GM19438 (cell line): ENCODE results near the gene GATAD2B.

Source experiments
- ATAC-seq: cut with Tn5 transposase; IDR thresholded peaks from one replicate; pipeline ENCODE4 v1.9.1; 2021; ENCODE audit warnings: low read depth; ENCODE audit not compliant: unreplicated experiment

The GATAD2B gene

DNA sequence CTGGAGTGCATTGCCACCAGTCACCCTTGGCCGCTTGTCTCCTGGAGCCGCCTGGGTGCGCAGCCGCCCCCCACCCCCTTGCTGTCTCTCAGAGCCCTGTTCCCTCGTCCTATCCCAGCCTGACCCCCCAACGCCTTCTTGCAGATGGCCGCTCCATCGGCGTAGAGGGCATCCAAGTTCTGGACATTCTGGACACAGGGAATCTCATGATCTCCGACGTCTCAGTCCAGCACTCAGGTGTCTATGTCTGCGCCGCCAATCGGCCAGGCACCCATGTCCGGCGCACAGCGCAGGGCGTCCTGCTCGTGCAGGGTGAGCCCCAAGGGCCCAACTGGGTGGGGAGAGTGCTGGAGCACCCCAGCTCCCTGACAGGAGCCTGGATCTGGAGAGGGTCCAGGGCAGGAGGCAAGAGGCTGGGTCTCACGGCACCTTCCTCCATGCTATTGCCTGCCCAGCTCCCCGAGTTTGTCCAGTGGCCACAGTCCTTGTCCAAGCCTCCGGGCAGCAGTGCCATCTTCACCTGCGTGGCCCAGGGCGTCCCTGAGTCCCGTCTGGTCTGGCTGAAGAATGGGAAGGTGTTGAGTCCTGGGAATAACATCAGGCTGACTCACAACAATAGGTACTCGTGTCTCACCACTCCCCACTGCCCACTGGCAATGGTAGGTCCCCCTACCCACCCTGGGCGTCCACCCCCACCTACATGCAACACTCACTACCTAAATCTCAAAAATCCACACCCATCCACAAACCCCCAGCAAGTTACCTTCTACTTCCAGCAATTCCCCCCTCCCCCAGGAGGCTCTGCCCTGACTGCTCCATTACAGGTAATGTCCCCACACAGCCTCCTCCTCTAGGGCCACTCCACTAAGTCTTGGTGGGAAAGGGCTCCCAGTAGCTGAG is 123.0 kb downstream of the GATAD2B start:
- ATAC-seq: no peak

DNA sequence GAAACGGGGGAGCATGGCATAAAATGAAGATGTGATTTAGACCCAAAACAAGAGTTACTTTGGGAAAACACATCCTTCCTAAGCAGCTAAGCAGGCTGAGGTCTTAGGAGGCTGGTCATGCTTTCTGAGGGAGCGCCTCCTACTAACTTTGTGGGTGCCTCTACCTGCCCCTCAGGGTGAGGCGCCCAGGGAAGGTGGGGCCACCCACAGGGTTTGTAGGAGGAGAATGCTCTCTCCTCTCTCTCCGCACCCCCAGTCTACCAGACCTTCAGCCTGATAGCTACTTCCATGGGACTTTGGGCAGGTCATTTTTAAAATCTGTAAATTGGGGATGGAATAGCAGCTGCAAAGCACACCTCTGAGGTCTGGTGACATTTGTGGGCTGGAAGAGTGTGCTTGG is 123.8 kb downstream of the GATAD2B start:
- no peak for ATAC-seq

DNA sequence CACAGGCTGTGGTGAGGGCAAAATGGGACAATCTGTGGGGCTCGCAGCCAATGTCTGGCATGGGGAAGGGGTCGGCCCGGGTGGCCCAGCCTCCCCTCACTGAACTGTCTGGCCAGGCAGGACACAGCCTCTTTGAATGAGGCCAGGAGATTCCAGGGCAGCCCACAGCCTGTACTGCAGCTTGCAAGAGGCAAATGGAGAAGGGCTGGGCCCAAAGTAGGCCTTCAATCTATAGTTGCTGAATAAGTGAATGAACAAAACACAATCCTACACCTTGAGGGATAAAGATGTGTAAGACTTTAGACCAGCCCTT is 124.3 kb downstream of the GATAD2B start:
- no peak for ATAC-seq

DNA sequence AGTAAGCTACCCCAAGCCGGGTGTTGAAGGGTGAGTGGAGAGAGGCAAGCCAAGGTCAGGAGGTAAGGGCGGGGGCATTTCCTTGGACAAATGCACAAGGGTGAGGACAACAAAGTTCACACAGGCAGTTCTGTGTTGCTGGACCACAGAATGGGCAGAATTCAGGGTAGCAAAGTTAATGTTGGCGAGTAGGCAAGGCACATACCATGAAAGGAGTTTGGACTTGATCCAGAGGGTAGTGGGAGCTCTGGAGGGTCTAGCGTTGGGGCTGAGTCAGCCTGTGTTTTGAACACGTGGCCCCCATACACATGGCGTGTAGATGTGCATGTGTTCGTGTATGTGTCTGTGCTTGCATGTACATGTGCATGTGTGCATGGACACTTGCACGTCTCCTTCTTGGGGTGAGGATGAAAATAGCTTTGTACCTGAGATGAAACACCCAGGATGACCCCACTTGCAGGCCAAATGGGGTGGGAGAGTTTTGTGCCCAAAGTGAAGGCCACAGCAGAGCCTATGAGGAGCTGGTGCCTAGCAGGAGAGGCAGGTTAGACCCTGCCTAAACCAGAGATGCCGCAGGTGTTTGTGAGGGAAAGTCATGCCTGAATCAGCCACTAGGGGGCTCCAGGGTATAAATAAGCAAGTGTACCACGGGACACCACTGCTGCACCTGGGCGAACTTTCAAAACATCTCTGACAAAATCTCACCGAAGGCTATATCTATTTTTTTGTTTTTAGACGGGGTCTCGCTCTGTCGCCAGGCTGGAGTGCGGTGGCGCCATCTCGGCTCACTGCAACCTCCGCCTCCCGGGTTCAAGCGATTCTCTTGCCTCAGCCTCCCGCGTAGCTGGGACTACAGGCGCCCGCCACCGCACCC is 125.7 kb downstream of the GATAD2B start:
- ATAC-seq: no peak

DNA sequence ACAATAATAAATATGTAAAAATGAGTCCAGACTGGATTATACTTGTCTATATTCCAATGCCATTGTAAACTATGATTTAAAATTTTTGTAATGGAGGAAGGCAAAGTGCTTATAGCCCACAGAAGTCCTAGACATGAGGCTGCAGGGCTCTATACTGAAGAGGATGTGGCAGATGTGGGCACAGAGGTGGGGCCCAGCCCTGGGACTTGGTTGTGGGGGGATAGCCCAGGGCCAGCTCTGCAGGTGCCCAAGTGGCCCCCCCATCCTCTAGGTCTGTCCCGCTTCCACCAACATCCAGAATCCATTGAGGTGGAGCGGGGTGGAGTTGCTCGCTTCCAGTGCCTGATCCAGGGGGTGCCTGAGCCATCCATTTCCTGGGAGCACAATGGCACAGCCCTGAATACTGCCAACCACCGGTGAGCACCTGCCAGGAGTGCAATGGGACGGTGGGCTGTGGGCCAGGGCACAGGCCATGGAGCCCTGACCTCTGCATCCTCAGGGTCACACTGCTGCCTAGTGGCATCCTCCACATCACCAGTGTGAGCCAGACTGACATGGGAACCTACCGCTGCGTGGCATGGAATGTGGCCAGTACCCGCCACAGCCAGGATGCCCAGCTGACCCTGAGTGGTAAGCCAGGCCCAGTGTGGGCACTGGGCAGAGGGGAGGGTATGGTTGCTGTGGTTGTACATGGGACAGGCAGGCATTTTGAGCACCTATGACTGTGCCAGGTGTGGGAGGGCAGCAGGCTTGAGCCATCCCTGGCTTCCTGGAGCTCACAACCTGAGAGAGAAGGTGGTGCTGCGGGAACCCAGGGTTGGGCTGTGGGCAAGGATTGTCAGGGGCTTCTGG is 126.6 kb downstream of the GATAD2B start:
- no peak for ATAC-seq

DNA sequence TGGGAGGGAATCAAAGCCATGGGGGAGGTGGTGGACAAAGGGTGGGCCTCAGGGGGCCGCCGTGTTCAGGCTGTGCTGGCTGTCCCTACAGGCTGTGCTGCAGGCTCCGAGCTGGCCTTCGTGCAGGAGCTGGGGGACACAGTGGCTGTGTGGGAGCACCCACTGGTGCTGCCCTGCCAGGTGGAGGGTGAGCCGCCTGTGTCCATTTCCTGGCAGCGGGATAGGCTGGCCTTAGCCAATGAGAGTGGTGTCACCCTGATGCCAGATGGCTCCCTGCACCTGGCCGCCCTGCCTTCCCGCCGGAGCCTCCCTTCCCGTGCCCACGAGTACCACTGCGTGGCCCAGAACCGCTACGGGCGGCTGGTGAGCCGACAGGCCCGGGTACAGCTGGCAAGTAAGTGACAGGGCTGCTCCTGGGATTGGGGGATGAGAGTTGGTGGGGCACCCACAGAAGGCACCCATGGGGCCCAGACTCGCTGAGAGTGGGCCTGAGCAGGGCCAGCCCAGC is 127.4 kb downstream of the GATAD2B start:
- no peak for ATAC-seq

DNA sequence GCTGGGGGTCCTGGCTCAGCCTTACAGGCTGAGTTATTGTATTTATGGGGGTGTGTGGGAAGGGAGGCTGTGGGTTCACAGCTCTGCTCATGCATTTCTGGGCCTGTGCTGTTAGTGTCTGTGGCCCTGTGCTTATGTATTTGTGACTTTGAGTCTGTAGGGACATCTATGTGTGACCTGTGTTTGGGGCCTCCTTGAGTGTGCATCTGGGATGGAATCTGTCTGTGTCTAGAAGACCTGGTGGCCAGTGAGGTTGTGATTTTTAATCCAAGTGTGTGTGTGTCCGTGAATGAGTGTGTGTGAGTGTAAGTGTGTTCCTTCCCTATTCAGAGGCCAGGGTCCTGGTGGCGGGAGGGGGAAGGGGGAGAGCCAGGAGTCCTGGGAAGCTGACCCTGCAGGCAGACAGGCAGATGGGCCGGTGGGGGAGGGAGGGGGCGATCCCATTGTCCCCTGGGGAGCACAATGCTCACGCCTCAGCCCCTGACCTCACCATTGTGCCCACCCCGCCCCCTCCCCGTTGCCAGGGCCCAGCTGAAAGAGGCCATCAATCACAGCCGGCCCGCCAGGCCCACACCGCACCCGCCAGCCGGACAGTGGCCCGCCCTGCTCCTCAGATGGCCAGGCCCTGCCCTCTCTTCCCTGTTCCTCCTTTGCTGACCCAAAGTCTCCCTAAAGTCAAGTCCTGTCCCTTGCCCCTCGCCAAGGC is 128.0 kb downstream of the GATAD2B start:
- ATAC-seq: no peak

DNA sequence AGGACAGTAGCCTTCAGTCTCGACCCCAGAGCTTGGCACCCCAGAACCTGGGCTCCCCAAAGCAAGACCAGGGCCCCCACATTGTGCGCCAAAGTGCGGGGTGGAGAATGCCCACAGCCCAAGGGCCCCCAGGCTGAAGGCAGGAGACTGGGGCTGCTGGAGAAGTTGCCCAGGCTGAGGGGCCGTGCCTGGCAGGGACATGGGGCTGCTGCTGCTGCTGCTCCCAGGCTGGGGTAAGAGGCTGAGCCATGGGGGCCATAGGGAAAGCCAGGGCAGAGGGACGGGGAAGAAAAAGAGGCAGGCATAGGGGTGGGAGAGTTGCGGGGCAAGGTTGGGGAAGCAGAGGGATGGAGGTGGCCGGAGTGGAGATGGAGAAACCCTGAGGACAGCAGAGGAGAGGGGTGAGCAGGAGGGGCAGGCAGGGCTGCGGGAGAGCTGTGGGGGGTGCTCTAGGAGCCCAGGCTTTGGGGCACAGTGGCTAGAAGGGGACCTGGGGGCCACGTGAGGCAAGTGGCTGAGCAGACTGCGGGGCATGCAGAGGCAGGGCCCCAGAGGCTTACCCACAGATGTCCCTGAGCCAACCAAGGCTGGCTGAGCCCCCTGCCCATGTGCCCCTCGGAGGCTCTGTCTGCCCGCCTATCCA is 128.7 kb downstream of the GATAD2B start:
- no peak for ATAC-seq

DNA sequence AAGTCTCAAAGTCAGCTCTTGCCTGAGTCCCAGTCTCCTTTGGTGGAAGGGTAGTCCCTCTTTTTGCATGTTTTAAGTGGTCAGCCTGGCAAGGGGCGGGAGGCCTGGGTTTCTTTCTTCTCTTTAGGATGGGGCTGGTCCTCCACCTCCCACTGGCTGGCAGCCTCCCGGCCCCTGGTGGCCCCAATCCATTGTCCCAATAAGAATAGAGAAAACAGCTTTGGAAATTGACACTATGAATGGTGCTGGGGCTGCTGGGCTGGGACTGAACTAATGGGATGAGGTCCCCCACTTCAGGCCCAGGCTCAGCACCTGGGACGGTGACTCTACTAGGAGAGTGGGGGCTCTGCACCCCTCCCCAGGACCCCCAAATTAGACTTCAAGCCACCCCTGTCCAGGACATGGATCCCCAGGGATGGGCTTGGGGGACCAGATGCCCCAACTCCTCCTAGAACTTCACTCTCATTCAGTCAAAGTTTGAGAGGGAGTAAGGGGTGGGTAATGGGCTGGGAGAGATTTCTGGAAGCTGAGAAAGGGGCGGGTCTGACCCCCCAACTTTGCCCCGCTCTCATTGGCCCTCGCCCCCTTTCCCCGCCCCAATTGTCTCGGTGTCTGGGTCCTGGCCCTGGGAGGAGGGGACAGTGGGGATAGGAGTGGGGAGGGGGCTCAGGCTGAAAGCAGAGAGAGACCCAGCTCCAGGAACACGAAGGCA is 129.4 kb downstream of the GATAD2B start:
- no peak for ATAC-seq

DNA sequence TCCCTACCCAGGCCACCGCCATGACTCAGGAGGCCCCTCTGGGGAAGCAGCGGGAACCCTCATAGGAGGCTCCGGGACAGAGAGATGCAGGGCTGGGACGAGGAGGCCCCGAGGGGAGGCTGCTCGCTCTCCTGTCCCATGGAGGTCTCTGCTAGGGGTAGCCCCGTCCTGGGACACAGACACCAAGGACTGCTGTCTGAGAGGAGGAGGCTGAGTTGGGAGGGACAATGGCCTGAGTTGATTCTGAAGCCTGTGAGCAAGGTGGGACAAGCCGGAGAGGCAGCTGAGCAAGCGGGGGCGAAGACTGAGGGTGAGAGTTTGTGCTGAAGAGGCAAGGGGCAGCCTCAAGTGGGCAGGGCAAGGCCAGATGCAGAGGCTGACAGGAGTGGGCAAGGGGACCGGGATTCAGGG is 130.1 kb downstream of the GATAD2B start:
- no peak for ATAC-seq

DNA sequence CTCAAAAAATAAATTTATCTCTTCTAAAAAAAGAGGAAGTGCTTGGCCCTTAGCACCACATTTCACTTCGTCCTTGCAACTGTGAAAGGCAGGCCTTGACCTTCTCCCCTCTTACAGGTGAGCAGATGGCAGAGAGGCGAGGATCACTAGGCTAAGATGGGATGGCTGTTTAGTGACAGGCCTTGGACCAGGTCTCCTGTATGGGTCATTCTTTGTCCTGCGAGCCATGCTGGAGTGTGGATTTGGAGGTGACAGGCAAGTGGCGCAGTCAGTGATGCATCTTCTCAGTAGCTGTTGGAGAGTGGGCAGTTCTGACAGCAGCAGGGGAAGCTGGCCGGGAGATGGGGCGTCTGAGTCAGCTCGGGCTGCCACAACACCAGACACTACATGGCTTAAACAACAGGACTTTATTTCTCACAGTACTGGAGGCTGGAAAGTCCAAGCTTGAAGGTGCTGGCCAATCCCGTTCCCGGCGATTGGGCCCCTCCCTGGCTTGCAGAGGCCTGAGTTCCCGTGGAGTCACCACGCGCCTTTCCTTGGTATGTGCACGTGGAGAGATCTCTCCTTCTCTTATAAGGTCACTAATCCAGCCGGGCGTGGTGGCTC is 131.0 kb downstream of the GATAD2B start:
- no peak for ATAC-seq

DNA sequence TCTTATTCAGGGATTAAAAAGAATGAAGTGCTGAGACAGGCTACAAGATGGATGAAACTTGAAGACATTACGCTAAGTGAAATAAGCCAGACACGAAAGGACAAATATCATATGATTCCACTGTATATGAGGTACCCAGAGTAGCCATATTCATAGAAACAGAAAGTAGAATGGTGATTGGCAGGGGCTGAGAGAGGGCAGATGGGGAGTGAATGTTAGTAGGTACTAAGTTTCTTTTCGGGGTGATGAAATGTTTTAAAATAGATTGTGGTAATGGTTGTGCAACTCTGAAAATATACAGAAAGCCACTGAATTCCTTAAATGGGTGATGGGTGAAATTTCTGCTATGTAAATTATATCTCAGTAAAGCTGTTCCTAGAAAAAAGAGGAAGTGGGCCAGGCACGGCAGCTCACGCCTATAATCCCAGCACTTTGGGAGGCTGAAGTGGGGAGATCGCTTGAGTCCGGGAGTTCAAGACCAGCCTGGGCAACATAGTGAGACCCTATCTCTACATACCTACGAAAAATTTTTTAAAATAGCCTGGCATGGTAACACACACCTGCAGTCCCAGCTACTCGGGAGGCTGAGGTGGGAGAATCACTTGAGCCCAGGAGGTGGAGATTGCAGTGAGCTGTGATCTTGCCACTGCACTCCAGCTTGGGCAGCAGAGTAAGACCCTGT is 131.7 kb downstream of the GATAD2B start:
- peak; percentile 84 for ATAC-seq

DNA sequence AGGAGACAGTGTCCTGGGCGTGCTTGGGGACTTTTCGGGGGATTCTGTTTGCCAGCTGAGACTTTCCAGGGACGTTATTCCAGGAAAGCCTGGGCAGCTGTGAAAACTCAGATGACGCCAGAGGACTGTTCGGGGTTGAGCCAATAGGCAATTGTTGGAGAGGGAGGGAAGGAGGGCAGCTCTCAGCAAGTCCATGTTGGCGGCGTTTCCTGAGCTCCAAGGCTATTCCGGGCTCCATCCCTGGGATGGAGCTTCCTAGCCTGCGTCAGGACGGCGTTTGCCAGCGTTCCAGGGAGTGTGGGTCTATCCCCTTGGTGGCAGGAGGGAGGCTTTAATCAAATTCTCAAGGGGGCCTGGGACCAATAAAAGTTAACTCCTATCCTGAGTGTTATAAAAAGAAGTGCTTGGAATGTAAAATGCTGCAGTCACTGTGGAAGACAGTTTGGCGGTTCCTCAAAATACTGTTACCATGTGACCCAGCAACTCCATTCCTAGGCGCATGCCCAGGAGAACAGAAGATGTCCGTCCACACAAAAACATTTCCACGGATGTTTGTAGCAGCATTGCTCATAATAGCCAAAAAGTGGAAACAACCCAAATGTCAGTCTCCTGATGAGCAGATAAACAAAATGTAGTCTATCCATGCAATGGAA is 132.3 kb downstream of the GATAD2B start:
- ATAC-seq: no peak

DNA sequence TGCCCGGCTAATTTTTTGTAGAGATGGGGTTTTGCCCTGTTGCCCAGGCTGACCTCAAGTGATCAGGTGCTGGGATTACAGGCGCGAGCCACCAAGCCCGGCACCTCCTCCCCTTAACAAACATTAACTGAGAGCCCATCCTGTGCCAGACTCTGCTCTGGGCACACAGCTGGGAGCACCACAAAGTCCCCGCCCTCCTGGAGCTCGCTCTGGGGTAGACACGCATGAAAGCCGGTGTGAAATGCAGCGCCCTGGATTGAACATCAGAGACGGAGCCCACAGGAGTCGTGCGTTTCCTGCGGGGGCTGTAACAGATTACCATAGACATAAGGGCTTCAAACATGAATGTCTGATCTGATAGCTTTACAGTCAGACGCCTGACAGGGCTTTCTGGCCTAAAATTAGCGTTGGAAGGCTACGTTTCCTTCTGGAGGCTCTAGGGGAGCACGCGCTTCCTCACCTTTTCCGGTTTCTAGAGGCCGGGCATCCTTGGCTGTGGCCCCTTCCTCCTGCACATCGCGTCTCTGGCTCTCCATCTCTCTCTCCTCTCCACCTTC is 133.2 kb downstream of the GATAD2B start:
- ATAC-seq: no peak

DNA sequence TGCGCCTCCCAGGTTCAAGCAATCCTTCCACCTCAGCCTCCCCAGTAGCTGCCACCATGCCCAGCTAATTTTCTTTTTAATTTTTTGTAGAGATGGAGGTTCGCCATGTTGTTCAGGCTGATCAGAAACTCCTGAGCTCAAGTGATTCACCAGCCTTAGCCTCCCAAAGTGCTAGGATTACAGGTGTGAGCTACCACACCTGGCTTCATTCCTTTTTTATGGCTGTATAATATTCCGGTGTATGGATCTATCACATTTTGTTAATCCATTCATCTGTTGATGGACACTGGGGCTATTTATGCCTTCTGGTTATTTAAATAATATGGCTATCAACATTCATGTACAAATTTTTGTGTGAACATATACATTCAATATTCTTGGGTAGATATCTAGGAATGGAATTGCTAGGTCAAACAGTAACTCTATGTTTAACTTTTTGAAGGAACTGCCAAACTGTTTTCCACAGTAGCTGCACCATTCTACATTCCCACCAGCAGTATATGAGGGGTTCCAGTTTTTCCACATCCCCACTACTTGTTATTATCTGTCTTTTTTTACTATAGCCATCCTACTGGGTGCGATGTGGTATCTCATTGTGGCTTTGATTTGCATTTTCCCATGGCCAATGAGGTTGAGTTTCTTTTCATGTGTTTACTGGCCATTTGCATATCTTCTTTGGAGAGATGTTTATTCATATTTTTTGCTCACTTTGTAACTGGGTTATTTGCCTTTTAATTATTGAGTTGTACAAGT is 136.6 kb downstream of the GATAD2B start:
- ATAC-seq: no peak
